ENCODE results near the gene PLEKHB2.
"Not testable (repeated sequence)": the region's sequence is repeated elsewhere in the genome, so short reads cannot be mapped to it uniquely, and the experiment has no call there.

PLEKHB2 gene

GRCh38 chr2:131196186-131196585 is 91.0 kb downstream of the PLEKHB2 start:
- H3K27ac ChIP-seq (ENCODE audit: low read depth, low read length); H3K9me3 ChIP-seq (ENCODE audit: control insufficient read depth in 5 of 5, low read length in 5 of 5); H3K4me1 ChIP-seq (ENCODE audit: control insufficient read depth in 5 of 5, insufficient read depth in 5 of 5, low read length in 5 of 5); H3K36me3 ChIP-seq (ENCODE audit: control insufficient read depth in 5 of 5, insufficient read depth in 5 of 5, low read length in 5 of 5); H3K9ac ChIP-seq (ENCODE audit: low read length in 5 of 5); H3K4me3 ChIP-seq (ENCODE audit: low read depth in 1 of 5, low read length in 5 of 5); H3K27me3 ChIP-seq (ENCODE audit: control insufficient read depth in 5 of 5, insufficient read depth in 4 of 5, low read length in 5 of 5): not testable (repeated sequence)
